HG03108 (cell line): ENCODE data around the gene MGP.

Experiments
- ATAC-seq: cut with Tn5 transposase; IDR thresholded peaks from one replicate; pipeline ENCODE4 v1.9.1; 2021; ENCODE audit warnings: moderate library complexity; ENCODE audit not compliant: unreplicated experiment

MGP gene

GRCh38 chr12:14868916-14869506, 16.6 kb downstream of the MGP start:
- no peak for ATAC-seq

- no peak for ATAC-seq
Measured at GRCh38 chr12:14860490-14860889, 25.2 kb downstream of the MGP start.

GRCh38 chr12:14858513-14858912, 27.1 kb downstream of the MGP start:
- no peak for ATAC-seq

- ATAC-seq = no peak
Measured at GRCh38 chr12:14854586-14855183, 31.0 kb downstream of the MGP start.

GRCh38 chr12:14853961-14854360, 31.7 kb downstream of the MGP start:
- no peak for ATAC-seq

- no peak for ATAC-seq
Measured at GRCh38 chr12:14852880-14853279, 32.8 kb downstream of the MGP start.

GRCh38 chr12:14850929-14851663, 34.6 kb downstream of the MGP start:
- peak; percentile 62 for ATAC-seq

- no peak for ATAC-seq
Measured at GRCh38 chr12:14849661-14850060, 36.0 kb downstream of the MGP start.

- ATAC-seq = no peak
Measured at GRCh38 chr12:14846876-14847580, 38.6 kb downstream of the MGP start.

GRCh38 chr12:14846042-14846587, 39.5 kb downstream of the MGP start:
- ATAC-seq = no peak

- ATAC-seq = no peak
Measured at GRCh38 chr12:14845350-14845750, 40.3 kb downstream of the MGP start.

- no peak for ATAC-seq
Measured at GRCh38 chr12:14844401-14844800, 41.3 kb downstream of the MGP start.

- ATAC-seq = no peak
Measured at GRCh38 chr12:14843425-14843887, 42.2 kb downstream of the MGP start, which contains the start of gene ART4. Gene ART4, minus strand, starts transcription at chr12:14843526. Its CDS starts 413 bp downstream, at chr12:14843113.

- ATAC-seq = no peak
Measured at GRCh38 chr12:14842315-14842714, 43.3 kb downstream of the MGP start.

GRCh38 chr12:14841761-14842160, 43.9 kb downstream of the MGP start:
- no peak for ATAC-seq

- ATAC-seq = no peak
Measured at GRCh38 chr12:14840616-14841015, 45.0 kb downstream of the MGP start.

GRCh38 chr12:14839262-14839661, 46.4 kb downstream of the MGP start:
- ATAC-seq = no peak

GRCh38 chr12:14836336-14837210, 49.1 kb downstream of the MGP start:
- ATAC-seq = no peak

GRCh38 chr12:14834509-14834908, 51.1 kb downstream of the MGP start:
- no peak for ATAC-seq

- ATAC-seq = no peak
Measured at GRCh38 chr12:14833952-14834351, 51.7 kb downstream of the MGP start.
